Colon (tissue), 2 donors: ENCODE measurements around the gene TMEM242.
"Not testable (repeated sequence)": the region's sequence is repeated elsewhere in the genome, so short reads cannot be mapped to it uniquely, and the experiment has no call there.

Source experiments
- FAIRE-seq: peaks from 2 replicates; lab custom pipeline; 2012; peaks lifted over from hg19 to GRCh38; lab: Jason Lieb, UNC
- donor health status: control.
- donor health status: control.

TMEM242 gene

DNA sequence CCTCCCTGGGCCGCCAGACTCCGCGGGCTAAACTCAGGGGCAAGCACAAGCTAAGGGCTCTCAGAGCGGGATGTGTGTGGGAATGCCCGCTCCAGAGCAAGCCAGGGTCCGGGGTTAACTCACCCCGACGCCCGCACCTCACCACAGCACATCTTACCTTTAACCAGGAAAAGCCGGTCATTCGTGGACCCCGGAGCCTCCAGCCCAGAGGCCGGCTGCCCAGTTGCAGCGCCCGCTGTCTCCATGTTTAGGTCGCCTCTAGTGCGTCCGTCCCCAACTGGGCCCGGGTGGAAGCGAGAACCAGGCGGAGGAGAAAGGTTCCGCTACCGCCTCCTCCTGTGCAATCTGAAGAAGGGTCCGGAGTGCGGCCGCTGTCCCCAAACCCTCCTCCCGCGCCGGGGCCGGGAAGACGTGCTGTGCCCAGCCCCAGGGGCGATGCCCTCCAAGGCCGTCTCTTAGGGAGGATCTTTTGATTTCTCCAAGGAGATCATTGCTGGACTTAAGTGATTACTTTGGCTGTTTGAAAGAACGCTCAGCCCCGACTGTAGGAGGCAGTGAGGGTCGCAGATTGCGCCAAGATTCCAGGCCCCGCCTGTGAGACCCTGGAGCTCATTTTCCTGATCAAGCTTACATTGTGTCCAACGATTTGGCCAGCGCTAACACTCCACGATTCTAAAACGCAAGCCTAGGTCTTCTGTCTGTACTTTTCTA lies at the start of gene TMEM242:
Gene TMEM242 (minus strand): TSS at position 265 of the 711 bp plus-strand sequence. CDS start 20 bp downstream, at position 245.
- no peak for FAIRE-seq

DNA sequence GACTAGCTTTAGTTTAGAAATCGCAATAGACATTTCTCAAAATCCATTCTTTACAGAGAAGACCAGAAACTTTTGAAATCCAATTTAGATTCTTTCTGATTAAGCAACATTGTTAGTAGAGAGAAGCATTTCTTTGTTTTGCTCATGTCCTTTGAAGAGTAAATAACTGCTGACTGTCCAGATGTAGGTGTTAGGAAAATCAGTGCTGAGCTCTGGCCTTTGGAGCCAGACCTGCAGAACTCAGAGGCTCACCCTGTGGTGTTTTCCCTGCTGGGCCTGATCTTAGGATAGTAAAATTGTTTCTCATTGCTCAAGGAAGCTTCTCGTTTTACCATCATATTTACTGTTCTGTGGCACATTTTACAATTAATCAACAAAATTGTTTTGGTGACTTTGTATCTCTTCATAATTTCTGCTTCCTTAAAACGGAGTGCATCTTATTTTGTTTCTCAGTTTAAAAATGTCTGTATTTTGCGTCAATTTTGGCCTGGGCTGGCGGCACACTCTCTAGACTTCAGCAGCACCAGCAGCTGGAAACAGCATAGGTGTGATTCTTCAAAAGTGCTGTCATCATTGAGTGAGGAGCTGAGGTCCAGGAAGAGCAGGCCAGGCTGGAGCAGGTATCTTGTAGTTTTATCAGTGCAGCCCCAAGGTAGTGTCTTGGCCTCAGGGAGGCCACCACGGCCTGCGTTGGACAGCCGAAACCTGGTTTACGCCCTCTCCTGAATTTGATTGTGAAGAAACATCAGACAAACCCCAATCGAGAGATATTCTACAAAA lies 49.4 kb upstream of the TMEM242 start:
- no peak for FAIRE-seq

DNA sequence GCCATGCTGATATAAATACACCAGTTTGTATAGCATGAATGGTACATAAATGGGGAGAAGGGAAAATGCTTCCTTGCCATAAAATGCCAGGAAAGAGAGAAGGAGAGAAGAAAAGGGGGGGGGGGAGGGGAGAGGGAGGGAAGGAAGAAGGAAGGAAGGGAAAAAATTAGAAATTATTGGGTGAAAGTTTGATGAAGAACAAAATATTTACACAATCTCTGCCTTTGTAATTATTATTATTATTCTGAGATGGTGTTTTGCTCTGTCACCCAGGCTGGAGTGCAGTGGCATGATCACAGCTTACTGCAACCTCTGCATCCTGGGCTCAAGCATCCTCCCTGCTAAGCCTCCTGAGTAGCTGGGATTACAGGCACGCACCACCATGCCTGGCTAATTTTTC lies 47.4 kb upstream of the TMEM242 start:
- FAIRE-seq = no peak

DNA sequence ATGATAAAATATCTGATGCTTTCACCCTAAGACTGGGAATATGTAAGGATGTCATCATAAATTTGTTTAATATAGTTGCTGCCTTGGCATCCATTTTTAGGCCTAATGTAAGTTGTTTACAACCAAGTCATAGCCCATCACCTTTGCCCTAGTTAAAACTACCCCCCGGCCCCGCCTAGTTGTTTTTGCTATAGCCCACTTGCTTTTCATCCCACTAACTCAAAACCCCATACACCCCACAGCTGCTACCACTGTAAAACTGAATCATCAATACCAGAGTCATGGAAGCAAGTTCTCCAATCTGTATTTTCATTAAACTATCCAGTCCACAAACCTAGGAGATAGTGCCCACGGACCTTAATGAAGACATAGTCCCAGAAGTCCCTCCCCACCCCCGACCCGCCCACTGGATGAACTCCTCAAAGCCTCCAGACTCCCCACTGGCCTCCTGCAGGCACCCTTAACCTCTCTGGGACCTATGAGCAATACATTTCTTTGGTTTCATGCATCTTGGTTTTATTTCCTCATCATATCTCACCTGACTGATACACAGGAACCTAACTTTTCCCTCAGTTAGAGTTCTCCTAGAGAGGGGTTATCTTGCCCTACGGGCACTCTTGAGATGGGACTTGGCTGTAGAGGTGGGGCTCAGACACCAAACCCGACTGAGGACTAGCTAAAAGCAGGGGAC lies 45.2 kb upstream of the TMEM242 start:
- no peak for FAIRE-seq

DNA sequence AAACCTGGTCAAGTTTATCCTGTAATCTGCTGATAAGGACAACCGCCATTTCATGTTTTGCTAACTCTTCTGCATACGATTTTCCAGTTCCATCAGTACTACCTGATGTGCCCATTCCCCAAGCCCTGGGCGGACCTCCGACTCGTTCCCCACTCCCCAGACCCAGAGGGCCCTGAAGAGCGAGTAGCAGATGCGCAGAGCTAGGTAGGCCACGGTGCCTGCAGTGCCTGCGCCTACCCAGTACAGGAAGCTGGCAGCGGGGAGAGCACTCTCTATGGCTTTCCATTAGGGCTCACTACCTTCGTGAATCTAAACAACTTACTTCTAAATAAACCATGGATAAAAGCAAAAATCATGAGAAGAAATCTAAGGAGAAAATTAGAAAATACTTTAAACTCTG lies 43.3 kb upstream of the TMEM242 start:
- FAIRE-seq = no peak

DNA sequence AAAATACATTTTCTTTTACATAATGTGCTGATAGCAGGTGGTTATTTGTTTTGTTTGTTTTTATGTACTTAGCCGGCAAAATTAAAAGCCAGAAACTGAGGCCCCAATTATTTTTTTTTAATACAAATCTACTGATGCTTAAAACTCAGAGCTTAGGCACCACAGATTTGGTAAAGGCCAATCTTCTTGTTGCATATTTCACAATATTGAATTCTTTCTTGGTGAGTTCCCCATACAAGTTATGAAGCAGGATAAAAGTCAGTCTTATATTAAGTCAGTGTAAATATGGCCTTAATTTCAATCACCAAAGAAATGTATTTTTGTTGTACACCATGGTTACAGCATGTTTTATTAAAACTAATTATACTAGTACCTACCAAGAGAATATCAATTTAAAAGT lies 41.4 kb upstream of the TMEM242 start:
- FAIRE-seq = no peak

DNA sequence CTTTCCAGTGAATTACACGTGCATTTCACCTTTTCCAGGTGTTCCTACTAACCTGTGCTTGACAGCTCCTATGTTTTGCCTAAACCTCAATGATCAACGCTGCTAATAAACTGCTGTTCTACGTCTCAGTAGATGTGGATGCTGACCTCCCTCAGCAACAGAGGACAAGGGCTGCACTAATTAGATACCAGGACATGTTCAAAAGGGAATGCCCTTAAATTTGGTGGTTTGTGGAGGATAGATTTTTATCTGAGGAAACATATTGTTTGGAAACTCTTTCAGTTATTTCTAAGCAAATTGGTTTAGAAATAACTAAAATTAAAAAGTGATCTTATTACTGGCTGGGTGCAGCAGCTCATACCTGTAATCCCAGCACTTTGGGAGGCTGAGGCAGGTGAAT lies 38.6 kb upstream of the TMEM242 start:
- FAIRE-seq = no peak

DNA sequence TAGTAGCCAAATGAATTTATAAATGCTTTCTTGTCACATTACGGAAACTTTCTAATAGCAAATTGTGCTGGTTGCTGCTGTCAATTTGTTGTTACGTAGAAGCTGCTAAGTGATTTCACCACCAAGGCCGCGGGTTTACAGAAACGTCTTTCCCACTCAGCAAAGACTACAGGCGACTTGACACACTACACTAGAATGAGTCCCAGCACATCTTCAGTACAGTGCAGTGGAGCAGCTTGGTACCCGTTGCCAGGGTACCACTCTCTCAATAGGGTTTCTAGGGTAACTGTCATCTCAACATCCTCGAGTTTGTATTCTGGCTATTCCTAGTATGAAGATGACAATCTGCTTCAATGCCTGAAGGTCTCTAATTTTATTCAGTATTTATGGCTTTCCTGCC lies 35.0 kb upstream of the TMEM242 start:
- FAIRE-seq = no peak

DNA sequence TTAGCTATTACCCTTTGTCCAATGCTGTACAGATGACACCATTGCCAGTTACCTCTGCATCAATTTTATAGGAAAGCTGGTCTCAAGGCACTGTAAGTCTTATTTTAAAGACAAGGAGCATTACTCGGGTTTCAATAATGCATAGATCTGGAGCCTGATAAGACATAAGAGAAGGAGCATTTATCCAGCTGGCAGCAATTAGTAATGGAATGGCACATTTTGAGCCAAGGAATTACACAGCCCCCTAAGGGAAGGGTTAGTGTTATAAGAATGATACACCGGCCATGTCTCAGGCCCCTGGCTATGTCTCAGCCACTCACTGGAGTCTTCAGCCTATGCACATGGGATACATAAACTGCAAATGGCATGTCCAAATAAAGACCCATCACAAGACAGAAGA lies 23.1 kb upstream of the TMEM242 start:
- FAIRE-seq = no peak

DNA sequence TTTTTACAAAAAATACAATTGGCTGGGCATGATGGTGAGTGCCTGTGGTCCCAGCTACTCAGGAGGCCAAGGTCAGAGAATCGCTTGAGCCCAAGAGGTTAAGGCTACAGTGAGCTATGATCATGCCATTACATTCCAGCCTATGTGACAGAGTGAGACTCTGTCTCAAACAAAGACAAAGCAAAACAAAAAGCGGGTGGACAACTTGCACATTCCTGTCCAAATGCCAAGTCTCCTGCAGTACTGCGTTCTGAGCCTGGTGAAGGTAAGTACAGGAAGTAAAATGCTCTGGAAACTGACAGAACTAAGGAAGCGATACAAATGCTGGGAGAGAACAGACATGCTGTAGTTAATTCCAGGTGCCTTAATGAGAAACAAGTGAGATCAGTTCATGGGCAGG lies 20.4 kb upstream of the TMEM242 start:
- FAIRE-seq = no peak

DNA sequence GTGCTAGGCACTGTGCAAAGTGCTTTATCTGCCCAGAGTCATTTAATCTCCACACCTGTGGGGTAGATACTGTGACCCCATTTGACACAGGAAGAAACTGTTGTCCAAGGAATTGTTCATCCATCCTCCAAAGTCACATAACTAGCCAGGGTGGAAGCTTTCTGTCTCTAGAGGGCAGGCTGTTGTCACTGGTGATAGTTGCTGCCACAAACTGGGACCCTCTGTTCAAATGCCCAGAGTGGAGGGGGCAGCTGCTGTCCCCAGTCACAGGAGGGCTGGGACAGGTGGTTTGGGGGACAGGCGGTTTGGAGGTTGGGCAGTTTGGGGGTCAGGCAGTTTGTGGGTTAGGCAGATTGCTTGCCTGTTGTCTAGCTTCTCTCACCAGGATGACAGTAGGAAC lies 16.1 kb upstream of the TMEM242 start:
- FAIRE-seq = no peak

DNA sequence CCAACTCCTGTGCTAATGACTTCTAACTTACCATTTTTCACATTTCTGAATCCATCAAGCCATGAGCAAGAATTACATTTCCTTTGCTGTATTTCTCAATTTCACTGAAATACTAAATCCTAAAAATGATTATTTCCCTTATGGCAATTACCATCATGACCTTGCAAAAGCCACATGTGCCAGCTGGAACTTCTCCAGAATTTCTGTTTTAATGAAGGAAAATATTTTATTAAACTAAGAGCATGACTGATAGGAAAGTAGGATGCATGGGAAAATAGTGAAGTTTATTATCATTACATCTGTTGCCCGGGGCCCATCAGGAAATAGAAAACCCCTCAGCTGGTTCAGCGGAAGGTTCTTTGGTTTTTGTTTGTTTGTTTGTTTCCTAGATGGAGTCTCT lies 14.4 kb upstream of the TMEM242 start:
- no peak for FAIRE-seq

DNA sequence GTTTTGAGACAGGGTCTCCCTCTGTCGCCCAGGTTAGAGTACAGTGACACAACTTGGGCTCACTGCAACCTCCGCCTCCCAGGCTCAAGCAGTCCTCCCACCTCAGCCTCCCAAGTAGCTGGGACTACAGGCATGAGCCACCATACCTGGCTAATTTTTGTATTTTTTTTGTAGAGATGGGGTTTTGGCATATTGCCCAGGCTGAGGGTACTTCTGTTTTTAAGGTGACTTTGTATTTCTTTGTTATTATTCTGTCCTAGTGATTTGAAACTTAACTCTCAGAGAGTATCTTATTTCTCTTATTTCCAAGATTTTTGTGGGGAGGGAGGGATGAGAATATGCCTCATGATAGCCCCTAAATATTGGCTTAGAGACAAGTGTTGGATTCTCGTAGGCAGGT lies 14.0 kb upstream of the TMEM242 start:
- not testable (repeated sequence) for FAIRE-seq

DNA sequence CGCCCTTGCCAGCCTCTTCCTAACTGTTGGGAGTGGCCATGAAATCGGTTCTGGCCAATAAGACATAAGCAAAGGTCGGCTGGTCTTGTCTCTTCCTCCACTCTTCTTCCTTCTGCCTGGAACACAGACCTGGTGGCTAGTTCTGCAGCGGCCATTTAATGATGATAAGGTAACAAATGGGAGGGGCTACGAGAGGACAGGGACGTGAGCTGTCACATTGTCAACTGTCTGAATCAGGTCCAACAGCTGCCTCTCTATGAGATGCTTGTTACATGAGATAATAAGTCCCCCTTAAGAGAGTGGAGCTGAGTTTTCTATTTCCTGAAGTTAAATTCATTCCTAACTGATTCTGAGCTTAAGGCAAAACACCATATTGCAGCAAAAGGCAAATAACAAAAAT lies 12.5 kb upstream of the TMEM242 start:
- no peak for FAIRE-seq

DNA sequence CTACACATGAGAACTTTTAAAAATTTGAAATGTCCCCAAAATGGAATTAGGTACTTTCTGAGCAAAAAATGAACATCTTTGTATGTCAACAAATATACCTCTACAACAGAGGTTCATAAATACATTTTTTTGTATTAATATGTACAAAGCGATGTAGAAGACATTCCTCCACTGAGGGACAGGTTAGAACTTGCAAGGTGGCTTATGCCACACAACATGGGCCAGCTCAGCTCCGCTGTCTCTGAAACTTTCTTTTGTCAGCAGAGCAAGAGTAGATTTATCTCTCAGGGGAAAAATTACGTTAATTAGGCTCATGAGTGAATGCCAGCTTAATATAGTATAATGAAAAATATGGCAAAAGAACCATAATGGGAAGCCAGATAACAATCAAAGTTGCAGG lies 10.6 kb upstream of the TMEM242 start:
- no peak for FAIRE-seq

DNA sequence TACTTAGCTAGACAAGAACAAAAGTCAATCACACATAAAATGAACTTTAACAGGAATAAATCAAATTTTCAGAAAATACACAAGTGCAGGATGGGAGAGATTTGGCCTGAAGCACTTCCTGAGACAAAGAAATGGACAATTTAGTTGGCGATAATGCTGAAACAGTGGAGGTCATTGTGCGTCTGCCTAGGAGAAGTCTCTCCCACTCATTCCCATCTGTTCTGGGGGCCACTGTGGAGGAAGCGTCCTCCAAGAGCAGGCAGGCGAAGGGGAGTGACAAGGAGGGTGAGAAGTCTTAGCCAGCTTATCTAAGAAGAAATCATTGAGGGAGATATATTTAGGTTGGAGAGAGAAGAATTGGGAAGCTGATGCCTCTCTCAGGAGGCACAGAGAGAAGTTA lies 10.2 kb upstream of the TMEM242 start:
- no peak for FAIRE-seq

DNA sequence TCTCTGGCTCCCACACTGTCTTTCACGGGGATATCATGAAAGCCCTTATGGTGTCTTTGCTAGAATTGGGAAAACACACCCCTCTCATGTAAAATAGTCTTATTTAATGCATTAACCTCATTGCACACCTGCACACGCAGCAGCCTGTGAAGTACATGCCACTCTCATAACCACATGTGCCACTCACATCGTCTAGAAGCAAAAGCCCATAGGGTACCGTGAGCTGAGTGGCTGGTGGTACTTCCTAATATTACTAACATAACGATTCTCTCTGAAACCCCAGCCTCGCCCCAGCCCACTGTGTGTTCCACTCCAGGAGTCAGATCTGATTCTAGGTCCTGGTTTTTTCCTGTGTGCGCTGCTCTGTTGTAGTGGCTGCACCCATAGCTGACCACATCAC lies 9.5 kb upstream of the TMEM242 start:
- no peak for FAIRE-seq

DNA sequence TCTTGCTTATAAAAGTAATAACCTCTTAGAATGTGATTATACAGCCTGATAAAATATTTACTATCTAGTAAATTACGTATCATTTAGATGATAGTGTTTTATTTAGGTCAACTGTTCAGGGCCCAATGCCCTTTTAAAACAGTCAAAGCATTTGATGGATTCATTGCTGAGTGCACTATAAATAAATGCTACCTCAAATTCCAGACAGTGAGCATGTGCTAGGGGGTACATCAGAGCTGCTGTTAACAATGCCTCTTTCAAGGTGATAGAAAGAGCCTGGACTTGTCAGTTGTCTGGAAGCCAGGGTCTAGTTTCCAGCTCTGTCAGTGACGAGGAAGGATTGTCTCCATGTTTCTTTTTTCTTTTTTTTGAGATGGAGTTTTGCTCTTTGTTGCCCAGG lies 7.5 kb upstream of the TMEM242 start:
- FAIRE-seq = no peak

DNA sequence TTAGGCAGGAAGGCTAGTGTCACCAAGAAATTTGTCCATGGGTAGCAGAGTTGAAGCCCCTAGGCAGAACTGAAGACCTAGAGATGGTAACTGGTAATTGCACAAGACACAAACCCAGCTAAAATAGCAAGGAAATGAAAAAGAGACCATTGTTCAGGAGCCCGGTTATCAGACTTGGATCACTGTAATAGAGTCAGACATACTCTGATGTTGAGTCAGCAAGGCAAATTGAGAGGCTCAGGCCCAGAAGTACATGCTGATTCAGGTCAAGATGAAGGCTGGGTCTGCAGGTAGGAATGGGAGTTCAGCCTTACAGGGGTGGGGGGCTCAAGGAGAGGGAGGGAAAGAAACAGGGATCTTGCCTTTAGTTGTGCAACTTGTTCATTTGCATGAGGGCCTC lies 6.5 kb upstream of the TMEM242 start:
- no peak for FAIRE-seq

DNA sequence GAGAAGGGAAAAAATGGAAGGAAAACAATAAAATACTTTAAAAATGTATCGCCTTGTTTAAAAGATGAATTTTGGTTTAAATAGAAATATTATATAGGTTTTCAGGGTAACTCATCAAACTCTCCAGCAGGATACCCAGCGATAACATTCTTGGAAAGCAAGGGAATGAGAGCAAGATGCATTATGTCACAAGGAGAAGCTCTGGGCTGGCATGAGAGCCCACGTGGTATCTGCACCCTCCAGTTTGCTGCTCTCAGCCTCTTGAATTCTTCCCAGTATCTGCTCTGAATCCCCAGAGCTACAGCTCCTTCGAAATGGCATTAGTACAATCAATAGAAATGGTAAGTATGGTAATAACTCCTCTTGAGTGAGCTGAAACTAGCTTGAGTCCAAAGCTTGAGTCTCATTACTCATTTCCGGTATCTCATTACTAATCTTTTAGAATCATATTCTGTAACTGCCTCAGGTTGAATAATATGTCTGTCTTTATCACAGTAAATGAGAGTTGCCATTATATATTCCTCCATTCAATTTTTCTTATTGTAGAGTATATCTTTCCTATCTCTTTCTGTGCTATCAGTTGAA lies 4.9 kb upstream of the TMEM242 start:
- no peak for FAIRE-seq

DNA sequence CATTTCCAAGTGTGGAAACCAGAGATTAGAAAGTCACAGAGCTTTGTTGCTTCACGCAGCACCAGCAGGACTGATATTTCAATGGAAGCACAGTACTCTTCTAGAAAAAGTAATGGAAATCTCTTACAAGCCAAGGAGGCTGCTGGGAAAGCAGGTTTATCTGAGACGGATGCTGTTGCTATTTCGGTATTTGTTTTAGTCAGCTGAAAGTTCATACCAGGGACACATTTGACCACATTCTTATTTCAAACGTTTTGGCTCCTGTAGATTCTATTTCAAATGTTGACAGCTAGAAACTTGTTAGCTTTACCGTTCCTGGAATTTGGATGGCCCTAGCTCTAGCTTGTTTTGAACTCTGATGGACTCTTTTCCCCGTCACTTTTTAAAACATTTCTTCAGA lies 3.7 kb upstream of the TMEM242 start:
- FAIRE-seq = no peak

DNA sequence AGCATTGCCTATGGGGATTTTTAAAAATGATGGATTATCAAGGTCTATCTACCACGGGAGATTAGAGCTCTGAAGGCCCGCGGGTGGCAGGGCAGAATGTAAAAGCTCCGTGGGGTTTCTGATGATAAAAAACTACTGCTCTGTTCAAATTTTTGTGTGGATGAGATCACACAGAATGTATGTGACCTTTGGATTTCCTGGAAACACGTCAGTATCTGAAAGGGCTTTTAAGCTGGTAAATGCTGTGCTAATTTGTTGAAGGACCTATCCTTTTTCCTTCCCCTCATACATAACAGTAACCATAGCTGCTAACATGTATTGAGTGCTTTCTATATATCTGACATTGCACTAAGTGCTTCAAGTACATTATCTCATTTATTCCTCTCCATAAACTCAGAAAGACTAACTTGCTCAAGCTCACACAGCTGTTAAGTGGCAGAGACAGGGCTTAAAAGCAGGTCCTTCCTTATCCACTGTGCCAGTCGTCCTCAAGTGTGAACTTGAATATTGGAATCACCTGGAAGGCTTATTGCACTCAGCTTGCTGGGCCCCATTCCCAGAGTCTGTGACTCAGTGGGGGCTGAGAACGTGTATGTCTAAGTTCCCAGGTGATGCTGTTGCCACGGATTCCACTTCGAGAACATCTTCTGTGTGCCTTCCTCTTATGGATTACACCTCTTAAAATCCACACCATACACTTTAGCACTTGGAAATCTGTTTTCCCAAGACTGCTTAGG lies 1.9 kb upstream of the TMEM242 start:
- FAIRE-seq = no peak
